GM19467 (cell line): ENCODE results near the gene ZDHHC9.
A peak's percentile ranks its signal among the peaks of the same experiment; 100 is the strongest.

ENCODE experiments used
- ATAC-seq: cut with Tn5 transposase; IDR thresholded peaks from one replicate; pipeline ENCODE4 v1.9.1; 2021; ENCODE audit warnings: mild to moderate bottlenecking, moderate library complexity; ENCODE audit not compliant: unreplicated experiment

Gene ZDHHC9

DNA sequence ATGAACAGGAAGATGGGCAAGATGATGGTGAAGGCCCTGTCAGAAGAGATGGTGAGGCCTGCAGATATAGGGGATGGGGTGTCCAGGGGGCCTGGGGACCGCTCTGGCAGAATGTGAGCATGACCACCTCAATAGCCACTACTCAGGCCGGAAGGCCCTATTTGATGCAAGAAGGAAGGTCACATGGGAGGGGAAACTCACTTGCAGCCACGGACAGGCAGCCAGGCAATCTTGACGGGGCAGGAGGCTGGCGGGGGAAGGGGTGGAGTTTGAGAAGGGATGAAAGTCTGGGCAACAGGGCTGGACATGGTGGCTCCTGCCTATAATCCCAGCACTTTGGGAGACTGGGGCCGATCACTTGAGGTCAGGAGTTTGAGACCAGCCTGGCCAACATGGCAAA, 55.2 kb downstream of the ZDHHC9 start:
- no peak for ATAC-seq

DNA sequence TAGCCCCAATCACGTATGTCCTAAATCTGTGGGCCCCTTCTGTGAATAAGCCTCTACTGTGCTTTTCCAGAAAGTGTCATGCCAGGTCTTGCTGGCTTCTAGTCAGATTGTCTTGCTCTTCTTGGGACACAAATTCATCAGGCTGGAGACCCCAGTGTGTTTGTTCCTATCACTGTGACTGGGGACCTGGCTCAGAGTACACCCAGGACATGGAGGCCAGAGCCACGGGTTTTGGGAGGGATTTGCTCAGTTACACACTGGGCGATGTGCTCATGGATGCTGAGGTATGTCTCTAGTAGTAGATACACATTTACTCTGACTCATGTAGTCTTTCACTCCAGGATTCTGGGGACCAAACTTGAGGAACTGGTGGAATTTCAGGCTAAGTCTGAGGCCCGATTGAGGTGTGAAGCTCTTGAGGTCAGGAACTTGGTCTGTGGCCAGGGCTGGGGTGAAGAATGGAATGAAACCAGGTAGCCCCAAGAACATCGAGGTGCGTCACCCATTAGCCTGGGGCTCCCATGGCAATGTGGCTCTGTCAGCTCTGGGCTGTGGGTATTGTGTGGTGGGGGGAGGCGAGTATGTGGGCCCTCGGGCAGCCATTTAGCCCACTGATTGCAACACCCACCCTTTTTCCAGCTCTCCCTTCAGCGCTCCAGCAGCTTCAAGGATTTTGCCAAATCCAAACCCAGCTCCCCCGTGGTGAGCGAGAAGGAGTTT, 56.2 kb downstream of the ZDHHC9 start:
- ATAC-seq = no peak

DNA sequence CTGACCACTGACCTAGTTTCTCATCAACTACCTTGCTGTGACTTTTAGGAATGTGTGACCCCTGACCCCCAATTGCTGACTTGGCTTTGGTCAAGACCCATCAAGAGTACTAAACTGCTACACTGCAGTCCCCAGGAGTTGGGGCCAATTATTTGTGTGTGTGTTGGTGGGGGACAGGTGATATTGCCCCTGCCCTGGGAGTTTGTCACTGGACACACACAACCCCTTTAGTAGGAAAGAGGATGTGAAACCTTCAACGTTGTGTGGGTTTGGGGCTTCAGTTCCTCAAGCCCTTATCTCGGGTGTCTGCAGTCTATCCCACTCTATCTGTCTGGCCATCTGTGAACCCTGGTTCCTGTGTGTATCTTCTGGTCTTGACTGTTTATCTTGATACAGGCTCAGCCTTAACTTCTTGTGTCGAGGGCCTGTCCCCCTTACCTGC, 57.5 kb downstream of the ZDHHC9 start:
- ATAC-seq = peak; percentile 81

- ATAC-seq = no peak
These were observed 58.3 kb downstream of the ZDHHC9 start for GRCh38 chrX:129785160-129785947.

DNA sequence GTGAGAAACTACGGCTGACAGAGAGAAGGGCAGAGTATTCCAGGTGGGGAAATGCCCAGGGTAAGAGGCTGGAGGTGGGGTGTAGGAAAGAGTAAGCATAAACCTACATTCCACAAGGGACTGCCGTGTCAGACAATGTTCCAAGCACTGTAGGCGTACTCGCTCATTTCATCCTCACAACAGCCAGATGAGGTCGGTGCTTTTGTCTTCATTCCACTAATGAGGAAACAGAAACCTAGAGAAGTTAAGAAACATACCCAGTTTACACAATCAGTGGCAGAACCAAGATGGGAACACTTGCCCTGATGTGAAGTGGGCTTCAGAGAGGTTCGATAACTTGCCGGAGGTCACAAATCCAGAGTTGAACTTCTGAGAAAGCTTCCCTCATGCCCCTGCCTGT, 59.3 kb downstream of the ZDHHC9 start:
- ATAC-seq = no peak

- ATAC-seq = no peak
These were observed 60.4 kb downstream of the ZDHHC9 start for GRCh38 chrX:129783291-129783713.

DNA sequence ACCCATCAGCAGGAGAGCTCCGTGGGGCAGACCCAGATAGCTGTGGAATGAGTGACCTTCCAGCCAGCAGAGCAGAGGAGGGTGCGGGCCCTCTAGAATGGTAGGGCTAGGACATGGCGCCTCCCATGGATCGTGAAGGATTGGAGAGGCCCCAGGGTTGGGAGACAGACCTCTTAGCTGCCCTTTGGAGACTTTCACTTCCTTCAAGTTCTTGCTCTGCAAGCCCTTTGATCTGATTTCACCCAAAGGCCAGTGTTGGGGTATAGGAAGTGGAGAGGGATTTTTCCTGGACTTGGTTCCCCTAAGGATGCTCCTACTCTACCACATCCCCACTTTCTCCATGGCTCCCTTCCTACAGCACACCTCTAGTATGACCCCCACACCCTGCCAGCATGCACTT, 61.0 kb downstream of the ZDHHC9 start:
- ATAC-seq = no peak

DNA sequence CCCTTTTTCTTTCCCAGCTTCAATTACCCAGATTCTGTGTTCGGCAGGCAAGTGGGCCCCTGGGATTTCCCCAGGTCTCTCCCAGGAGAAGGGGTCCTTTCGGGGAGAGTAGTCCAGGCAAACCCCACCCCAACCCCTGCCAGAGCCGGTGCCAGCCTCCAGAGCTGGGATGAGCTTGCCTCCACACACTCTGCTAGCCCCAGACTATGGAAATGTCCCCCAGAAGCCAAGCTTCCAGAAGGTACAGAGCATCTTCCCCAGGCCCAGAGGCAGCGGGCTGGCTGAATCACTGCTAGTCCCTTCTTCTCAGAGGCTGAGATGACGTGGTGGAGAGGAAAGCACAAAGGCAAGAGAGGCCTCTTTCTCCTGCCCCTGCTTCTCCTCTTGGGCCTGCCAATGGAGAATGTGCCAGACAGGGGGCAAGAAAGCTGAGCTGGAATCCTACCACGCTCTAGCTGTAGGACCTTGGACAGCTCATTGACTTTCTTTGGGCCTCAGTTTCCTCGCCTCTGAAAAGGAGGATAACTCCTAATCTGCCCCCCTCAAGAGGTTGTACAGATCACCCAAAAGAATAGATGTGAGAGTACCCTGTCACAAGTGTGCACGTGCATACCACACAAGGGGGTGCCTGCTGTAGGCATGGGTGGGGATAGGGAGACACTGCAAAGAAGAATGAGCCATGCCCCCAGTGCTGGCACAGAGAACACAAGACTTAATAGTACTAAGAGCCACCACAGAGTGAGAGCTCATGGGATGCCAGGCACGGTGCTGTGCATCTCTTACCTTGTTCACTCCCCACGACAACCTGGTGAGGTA, 61.8 kb downstream of the ZDHHC9 start:
- ATAC-seq = no peak

- ATAC-seq = peak; percentile 70
These were observed 62.5 kb downstream of the ZDHHC9 start for GRCh38 chrX:129781134-129781672.

GRCh38 chrX:129780441-129781105, 63.1 kb downstream of the ZDHHC9 start:
- no peak for ATAC-seq

DNA sequence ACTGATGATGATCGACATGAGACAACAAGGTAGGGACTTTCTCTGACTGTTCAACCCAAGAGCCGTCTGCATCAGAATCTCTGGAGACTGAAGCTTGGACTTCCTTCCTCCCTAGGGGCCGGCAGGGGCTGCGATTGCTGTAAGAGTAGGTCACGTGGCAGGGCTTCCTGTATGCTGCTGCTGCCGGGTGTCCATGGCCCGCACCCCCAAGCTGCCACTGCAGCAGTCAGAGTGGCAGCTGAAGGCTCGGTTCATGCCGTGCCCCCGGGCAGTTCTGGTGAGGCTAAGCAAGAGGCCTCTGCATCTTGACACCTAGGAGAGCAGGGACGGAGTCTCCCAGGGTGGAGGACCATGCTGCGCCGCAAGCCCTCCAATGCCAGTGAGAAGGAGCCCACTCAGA, 63.9 kb downstream of the ZDHHC9 start, which contains the start of gene SASH3:
Gene SASH3 (plus strand): TSS at position 203 of the 400 bp plus-strand sequence. CDS start 149 bp downstream, at position 352.
- peak; percentile 28 for ATAC-seq

DNA sequence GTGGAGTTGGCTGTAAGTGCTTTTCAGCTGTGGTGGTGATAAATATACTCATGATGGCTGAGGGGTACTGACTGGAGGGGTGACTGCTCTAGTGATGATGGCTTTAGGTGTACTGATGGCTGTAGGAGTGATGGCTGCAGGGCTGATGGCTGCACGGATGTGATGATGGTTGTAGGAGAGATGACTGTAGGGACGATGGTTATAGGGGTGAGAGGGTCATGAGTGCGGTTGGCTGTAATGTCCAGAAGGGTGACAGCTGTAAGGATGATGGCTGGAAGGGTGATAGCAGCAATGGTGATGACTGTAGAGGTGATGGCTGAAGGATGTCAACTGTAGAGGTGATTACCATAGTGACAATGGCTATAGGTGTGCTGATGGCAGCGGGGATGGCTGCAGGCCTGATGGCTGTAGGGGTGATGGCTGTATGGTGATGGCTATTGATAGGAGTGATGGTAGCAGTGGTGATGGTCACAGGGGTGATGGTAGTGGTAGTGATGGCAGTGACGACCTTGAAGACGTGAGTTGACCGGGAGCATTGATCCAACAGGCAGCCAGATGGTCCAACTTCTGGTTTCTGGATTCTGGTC, 64.5 kb downstream of the ZDHHC9 start:
- ATAC-seq = no peak

GRCh38 chrX:129777218-129778030, 66.3 kb downstream of the ZDHHC9 start:
- ATAC-seq = peak; percentile 22

DNA sequence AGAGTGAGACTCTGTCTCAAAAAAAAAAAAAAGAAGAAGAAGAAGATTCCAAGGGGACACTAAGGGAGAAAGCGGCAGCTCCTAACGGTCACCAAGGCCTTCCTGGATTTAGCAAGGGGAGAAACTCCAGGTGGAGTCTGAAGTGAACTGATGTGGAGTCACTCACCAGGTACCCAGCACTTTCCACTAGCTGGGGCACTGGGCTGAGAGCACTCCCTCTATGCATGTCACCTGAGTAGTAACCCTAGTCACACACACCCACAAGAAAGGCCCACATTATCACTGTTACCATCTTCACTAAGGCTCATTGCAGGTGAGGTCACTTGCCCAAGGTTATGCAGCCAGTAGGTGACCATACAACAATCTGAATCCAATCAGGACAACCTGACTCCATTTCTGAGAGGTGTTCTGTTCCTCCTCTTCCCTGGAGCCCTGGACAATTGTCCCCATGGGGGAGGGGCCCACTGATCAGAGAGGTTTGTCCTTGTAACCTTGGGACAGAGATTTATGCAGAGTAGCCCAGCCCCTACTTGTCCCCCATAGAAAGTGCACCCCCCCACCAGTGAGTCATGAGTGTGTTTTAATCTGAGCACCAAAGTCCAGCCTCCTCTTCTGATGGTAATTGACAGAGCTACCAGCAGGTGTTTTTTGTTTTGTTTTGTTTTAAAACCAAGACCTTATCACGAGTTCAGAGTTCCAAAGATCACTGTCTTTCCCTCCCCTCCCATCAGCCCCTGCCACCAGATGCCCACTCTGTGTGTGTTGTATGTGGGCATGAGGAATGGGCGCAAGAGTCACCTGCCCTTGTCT, 69.8 kb downstream of the ZDHHC9 start:
- no peak for ATAC-seq

DNA sequence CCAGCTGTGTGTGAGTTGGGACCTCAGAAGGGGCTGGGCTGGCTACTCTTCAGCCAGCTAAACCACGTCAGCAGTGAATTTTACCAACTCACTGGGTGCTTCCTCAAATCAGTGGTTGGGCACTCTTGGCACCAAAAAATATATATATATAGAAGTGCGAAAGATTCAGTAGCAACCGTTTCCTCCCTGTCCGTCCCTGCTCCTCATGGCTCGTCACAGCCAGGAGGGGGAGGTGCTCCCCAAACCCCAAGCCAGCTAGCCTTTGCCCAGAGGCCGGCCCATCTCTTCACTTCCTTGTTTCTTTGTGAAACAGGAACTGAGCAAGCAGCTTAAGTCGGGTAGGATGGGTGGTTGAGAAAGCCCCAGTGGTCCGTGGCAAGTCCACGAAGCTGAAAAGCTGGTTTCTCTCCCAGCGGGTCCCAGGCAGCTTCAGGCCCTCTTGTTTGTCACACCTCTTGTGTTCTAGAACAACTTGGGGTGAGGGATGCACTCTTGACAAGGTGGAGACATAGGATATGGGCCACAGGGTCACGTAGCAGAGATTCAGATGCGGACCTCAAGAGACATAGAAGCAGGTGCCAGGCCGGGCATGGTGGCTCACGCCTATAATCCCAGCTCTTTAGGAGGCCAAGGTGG, 70.8 kb downstream of the ZDHHC9 start:
- peak; percentile 77 for ATAC-seq

- ATAC-seq = no peak
These were observed 72.3 kb downstream of the ZDHHC9 start for GRCh38 chrX:129771266-129771995.

- ATAC-seq = peak; percentile 38
These were observed 74.1 kb downstream of the ZDHHC9 start for GRCh38 chrX:129769467-129770154.
